B cell (primary cell): Measurements from ENCODE around the gene PTS. TPM values are rescaled to one million over a fixed set of nuclear protein-coding genes. Genes with fewer than 3 reads are reported as not detected.

ENCODE experiments used
- ATAC-seq: fragments of 200-7000 bp; cut with Tn5 transposase; one replicate; pipeline ENCODE4 v1.10.0; 2021; ENCODE audit warnings: low read depth, mild to moderate bottlenecking, moderate number of reproducible peaks, moderate library complexity
- CTCF ChIA-PET: fragments of 350-600 bp; sonication (Branson Sonifier 250); formaldehyde crosslinking; loops from one replicate; lab custom pipeline; 2021; ENCODE audit warnings: antibody characterized with exemption, inconsistent platforms; lab: Charles Lee
- POLR2A ChIA-PET: fragments of 350-600 bp; sonication (Branson Sonifier 250); formaldehyde crosslinking; loops from one replicate; lab custom pipeline; 2021; ENCODE audit warnings: antibody characterized with exemption; lab: Charles Lee
- DNase-seq: peaks from one replicate; pipeline ENCODE4 v3.0.0; 2013
- H2AFZ ChIP-seq: 2 replicates; pipeline ENCODE4 v1.6.1; 2012; ENCODE audit warnings: mild to moderate bottlenecking, low read depth, low read length; ENCODE audit not compliant: insufficient read depth, poor library complexity, severe bottlenecking
- H3K27ac ChIP-seq, 2 donors: 1 replicate in 1 of 2; 2 replicates in 1 of 2; pipeline ENCODE4 v1.5.1; 2012 to 2013; ENCODE audit warnings: low read length in 2 of 2, mild to moderate bottlenecking in 2 of 2, moderate library complexity in 1 of 2
- H3K27me3 ChIP-seq, 4 experiments: fragments of 200-600 bp in 1 of 4; sonication (generic) in 1 of 4; replicated peaks in 1 of 4; 1 replicate in 2 of 4; 2 replicates in 2 of 4; pipeline versions ENCODE4 v1.6.1 to v1.7.0; 2013 to 2016; ENCODE audit warnings: low read length in 3 of 4, mild to moderate bottlenecking in 2 of 4, mixed read lengths in 1 of 4, moderate library complexity in 1 of 4; ENCODE audit not compliant: insufficient read depth in 4 of 4, control insufficient read depth in 3 of 4; ENCODE audit errors: control extremely low read depth in 1 of 4
- H3K36me3 ChIP-seq, 2 experiments: replicated peaks in 1 of 2; 1 replicate in 1 of 2; 2 replicates in 1 of 2; pipeline versions ENCODE4 v1.6.1 to v1.7.1; 2013; ENCODE audit warnings: low read length in 1 of 2; ENCODE audit not compliant: insufficient read depth in 2 of 2, control insufficient read depth in 1 of 2; ENCODE audit errors: control extremely low read depth in 1 of 2, extremely low read depth in 1 of 2
- H3K4me1 ChIP-seq, 2 donors: fragments of 200-600 bp in 1 of 2; sonication (generic) in 1 of 2; 1 replicate in 1 of 2; 2 replicates in 1 of 2; pipeline versions ENCODE4 v1.5.1 to v1.6.1; 2013 to 2017; ENCODE audit warnings: low read length in 2 of 2; ENCODE audit not compliant: control insufficient read depth in 2 of 2, insufficient read depth in 2 of 2
- H3K4me2 ChIP-seq: replicated peaks from 2 replicates; pipeline ENCODE3; 2012; ENCODE audit warnings: mild to moderate bottlenecking, low read depth, low read length; ENCODE audit not compliant: poor library complexity, severe bottlenecking
- H3K4me3 ChIP-seq, 5 experiments: fragments of 200-600 bp in 1 of 5; sonication (generic) in 1 of 5; 1 replicate in 3 of 5; 2 replicates in 2 of 5; pipeline versions ENCODE4 v1.5.1 to v1.7.0; 2011 to 2016; ENCODE audit warnings: low read length in 4 of 5, mild to moderate bottlenecking in 4 of 5, low read depth in 2 of 5, control low read depth in 1 of 5, moderate library complexity in 1 of 5; ENCODE audit not compliant: insufficient read depth in 1 of 5; ENCODE audit errors: control extremely low read depth in 1 of 5, extremely low read depth in 1 of 5
- H3K79me2 ChIP-seq: fragments of 200-600 bp; sonication (generic); one replicate; pipeline ENCODE4 v1.6.0; 2016; ENCODE audit warnings: low read length; ENCODE audit not compliant: control insufficient read depth, insufficient read depth
- H3K9ac ChIP-seq: fragments of 200-600 bp; sonication (generic); 2 replicates; pipeline ENCODE4 v1.6.1; 2017; ENCODE audit warnings: mild to moderate bottlenecking, low read length, moderate library complexity
- H3K9me3 ChIP-seq, 3 donors: one replicate each; pipeline versions ENCODE4 v1.6.1 to v1.7.1; 2013; ENCODE audit warnings: low read length in 2 of 3; ENCODE audit not compliant: control insufficient read depth in 2 of 3, insufficient read depth in 1 of 3; ENCODE audit errors: control extremely low read depth in 1 of 3
- H4K20me1 ChIP-seq: 2 replicates; pipeline ENCODE4 v1.6.0; 2012; ENCODE audit warnings: mild to moderate bottlenecking, low read length; ENCODE audit not compliant: insufficient read depth, control insufficient read depth, poor library complexity, severe bottlenecking
- H3K27ac Mint-ChIP-seq: one replicate; pipeline ENCODE4 v1.8.0; 2021; ENCODE audit warnings: mixed read lengths
- H3K27me3 Mint-ChIP-seq: one replicate; pipeline ENCODE4 v1.8.0; 2021; ENCODE audit warnings: mixed read lengths
- H3K4me1 Mint-ChIP-seq: one replicate; pipeline ENCODE4 v1.8.0; 2021; ENCODE audit warnings: mixed read lengths
- H3K4me3 Mint-ChIP-seq: one replicate; pipeline ENCODE4 v1.8.0; 2021; ENCODE audit warnings: mixed read lengths
- H3K9me3 Mint-ChIP-seq: one replicate; pipeline ENCODE4 v1.8.0; 2022; ENCODE audit warnings: mixed read lengths; ENCODE audit not compliant: insufficient read depth
- EZH2 ChIP-seq: IDR thresholded peaks from 2 replicates; pipeline ENCODE4 v1.6.1; 2012; ENCODE audit warnings: borderline replicate concordance, low read depth, mild to moderate bottlenecking, moderate library complexity, low read length; ENCODE audit not compliant: insufficient read depth, poor library complexity, severe bottlenecking
- WGBS: methylation state at CpG from one replicate; pipeline ENCODE4 v1.1.5; 2013; ENCODE audit warnings: missing lambda C conversion rate; ENCODE audit not compliant: insufficient coverage; 5-methylcytosine and 5-hydroxymethylcytosine counted together
- intact Hi-C: fragments of 100-400 bp; cut with micrococcal nuclease; formaldehyde crosslinking; loops from one replicate; pipeline ENCODE4 v1.10.0; 2022
- polyA plus RNA-seq: library from polyadenylated mRNA; depleted of rRNA; stranded (reverse); fragments of >200 nt; gene quantifications from 2 replicates; pipeline ENCODE4 v1.2.3, GENCODE V29; 2012
- total RNA-seq, 2 donors: library from RNA; stranded (reverse); fragments of 120-200 nt in 1 of 2; gene quantifications; 1 replicate in 1 of 2; 2 replicates in 1 of 2; pipeline versions ENCODE4 v1.2.3 to v1.2.4, GENCODE V29; 2013 to 2022
- TF ChIP-seq, protein P1 (sequence below): fragments of 200-600 bp; IDR thresholded peaks from one replicate; pipeline ENCODE4 v1.8.0; 2022; ENCODE audit warnings: antibody characterized with exemption, mild to moderate bottlenecking

Gene PTS
- total and polyA plus RNA-seq, 2 donors (not counting 1 experiment from before 2014, with no cell fraction given) = 36.2 to 36.9 TPM

DNA sequence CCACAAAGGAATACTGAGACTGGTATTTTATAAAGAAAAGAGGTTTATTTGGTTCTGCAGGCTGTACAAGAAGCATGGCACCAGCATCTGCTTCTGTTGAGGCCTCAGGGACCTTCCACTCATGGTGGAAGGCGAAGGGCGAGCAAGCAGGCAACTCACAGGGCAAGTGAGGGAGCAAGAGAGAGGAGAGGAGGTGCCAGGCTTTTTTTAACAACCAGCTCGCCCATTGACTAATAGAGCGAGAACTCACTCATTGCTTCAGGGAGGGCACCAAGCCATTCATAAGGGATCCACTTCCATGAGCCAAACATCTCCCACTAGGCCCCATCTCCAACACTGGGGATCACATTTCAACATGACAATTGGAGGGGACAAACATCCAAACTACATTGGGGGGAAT is 1.2 kb downstream of the PTS start:
- CTCF ChIA-PET = interaction anchor here (1.8 to 20.4 kb wide), 2 partner anchors 8 to 53 kb away, joined by 4 to 471 read pairs; no protein-coding TSS in a partner anchor
- intact Hi-C loops = loop anchor here (2.0 to 10.0 kb wide), 4 partner anchors 203 to 1793 kb away; partner anchors contain the start of gene DLAT
- POLR2A ChIA-PET = interaction anchor here (0.6 kb wide), 1 partner anchor 23 kb away, joined by 5 read pairs; no protein-coding TSS in a partner anchor
- 45% methylated on average over 2 of the region's 4 CpGs for WGBS
- DNase-seq (no peak), ATAC-seq (no peak)
- Histone ChIP-seq H3K4me3 (peak overlapping the region in 1 of 5 experiments; percentile 98), H3K79me2 (peaks cover 32% of the 10 kb centered on the region), H3K4me2 (peak overlapping the region; percentile 98), H3K27me3 (no peaks in the 10 kb centered on the region), H3K36me3 (peaks cover 0 to 26% of the 10 kb centered on the region in 2 experiments), H3K27ac (no peak overlapping the region), H2AFZ (peak overlapping the region; percentile 97), H3K9ac (peak overlapping the region; percentile 96), H3K4me1 (peaks cover 10 to 18% of the 10 kb centered on the region in 2 donors), H4K20me1 (no peaks in the 10 kb centered on the region), H3K9me3 (peaks cover 0 to 3% (median 0%) of the 10 kb centered on the region in 3 donors)
- H3K4me1 Mint-ChIP-seq = peaks cover 23% of the 10 kb centered on the region
- H3K4me3 Mint-ChIP-seq = peak overlapping the region; percentile 95
- H3K27ac Mint-ChIP-seq = peak overlapping the region; percentile 99
- no peaks in the 10 kb centered on the region for H3K27me3 Mint-ChIP-seq
- no peaks in the 10 kb centered on the region for H3K9me3 Mint-ChIP-seq
- TF ChIP-seq EZH2 = no peak

DNA sequence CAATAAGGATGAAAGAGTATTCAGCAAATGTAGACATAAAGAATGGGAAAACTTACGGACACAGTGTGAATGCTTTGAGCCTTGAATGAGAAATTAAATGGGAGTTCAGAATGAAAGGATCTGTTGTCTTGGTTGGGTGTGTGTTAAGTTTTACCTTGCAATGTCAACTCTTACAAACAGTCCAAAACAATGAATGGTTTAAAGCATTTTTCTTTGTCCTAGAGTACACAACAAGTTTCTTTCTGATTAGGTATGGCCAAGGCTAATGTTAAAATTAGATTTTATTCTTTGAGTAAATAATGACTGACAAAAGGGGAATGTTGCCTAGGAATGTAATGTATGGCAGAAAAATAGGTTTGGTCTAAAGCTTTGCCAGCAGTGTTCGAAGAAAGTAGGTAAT is 2.5 kb downstream of the PTS start:
- H3K36me3 ChIP-seq = peaks cover 0 to 36% of the 10 kb centered on the region in 2 experiments
- 100% methylated on average over 2 of the region's 2 CpGs for WGBS
- no peak overlapping the region for H3K27ac Mint-ChIP-seq
- no peaks in the 10 kb centered on the region for H4K20me1 ChIP-seq
- H3K9me3 Mint-ChIP-seq = no peaks in the 10 kb centered on the region
- TF ChIP-seq, protein P1, sequence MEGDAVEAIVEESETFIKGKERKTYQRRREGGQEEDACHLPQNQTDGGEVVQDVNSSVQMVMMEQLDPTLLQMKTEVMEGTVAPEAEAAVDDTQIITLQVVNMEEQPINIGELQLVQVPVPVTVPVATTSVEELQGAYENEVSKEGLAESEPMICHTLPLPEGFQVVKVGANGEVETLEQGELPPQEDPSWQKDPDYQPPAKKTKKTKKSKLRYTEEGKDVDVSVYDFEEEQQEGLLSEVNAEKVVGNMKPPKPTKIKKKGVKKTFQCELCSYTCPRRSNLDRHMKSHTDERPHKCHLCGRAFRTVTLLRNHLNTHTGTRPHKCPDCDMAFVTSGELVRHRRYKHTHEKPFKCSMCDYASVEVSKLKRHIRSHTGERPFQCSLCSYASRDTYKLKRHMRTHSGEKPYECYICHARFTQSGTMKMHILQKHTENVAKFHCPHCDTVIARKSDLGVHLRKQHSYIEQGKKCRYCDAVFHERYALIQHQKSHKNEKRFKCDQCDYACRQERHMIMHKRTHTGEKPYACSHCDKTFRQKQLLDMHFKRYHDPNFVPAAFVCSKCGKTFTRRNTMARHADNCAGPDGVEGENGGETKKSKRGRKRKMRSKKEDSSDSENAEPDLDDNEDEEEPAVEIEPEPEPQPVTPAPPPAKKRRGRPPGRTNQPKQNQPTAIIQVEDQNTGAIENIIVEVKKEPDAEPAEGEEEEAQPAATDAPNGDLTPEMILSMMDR = no peak
- no peak for TF ChIP-seq EZH2
- H3K4me1 Mint-ChIP-seq = peaks cover 23% of the 10 kb centered on the region
- ATAC-seq (no peak), DNase-seq (no peak)
- H3K27me3 Mint-ChIP-seq = no peaks in the 10 kb centered on the region
- no peak overlapping the region for H3K4me2 ChIP-seq
- intact Hi-C loops = loop anchor here (10.0 kb wide), 1 partner anchor 1794 kb away; no protein-coding TSS in a partner anchor
- H3K9me3 ChIP-seq = peaks cover 0 to 3% (median 0%) of the 10 kb centered on the region in 3 donors
- ChIA-PET POLR2A (no interaction called here), CTCF (interaction anchor here (1.0 to 20.4 kb wide), 4 partner anchors 10 to 664 kb away, joined by 4 to 471 read pairs (median 5); no protein-coding TSS in a partner anchor)
- H2AFZ ChIP-seq = no peak overlapping the region
- peaks cover 10 to 18% of the 10 kb centered on the region in 2 donors for H3K4me1 ChIP-seq
- no peak overlapping the region for H3K4me3 ChIP-seq
- H3K9ac ChIP-seq = no peak overlapping the region
- peaks cover 32% of the 10 kb centered on the region for H3K79me2 ChIP-seq
- H3K4me3 Mint-ChIP-seq = no peak overlapping the region
- H3K27me3 ChIP-seq = no peaks in the 10 kb centered on the region
- no peak overlapping the region for H3K27ac ChIP-seq
